ENCODE data around the gene MUC16. TPM values are rescaled to one million over a fixed set of nuclear protein-coding genes. Genes with fewer than 3 reads are reported as not detected.
"Not testable (repeated sequence)": the region's sequence is repeated elsewhere in the genome, so short reads cannot be mapped to it uniquely, and the experiment has no call there.

The MUC16 gene
- under 0.01 TPM in 1 of 2 replicates, not detected in the other for total RNA-seq (2014; rRNA removed; shearing (Covaris generic))
- polyA plus RNA-seq (2014; cell fraction: nucleus; rRNA removed) = not detected in 2 replicates

- DNase-seq (ENCODE audit: extremely low read depth, low read depth) = no peak
These were observed at the start of gene MUC16 for GRCh38 chr19:9009935-9010651. TSS of gene MUC16 (minus strand) at chr19:9010409.

DNA sequence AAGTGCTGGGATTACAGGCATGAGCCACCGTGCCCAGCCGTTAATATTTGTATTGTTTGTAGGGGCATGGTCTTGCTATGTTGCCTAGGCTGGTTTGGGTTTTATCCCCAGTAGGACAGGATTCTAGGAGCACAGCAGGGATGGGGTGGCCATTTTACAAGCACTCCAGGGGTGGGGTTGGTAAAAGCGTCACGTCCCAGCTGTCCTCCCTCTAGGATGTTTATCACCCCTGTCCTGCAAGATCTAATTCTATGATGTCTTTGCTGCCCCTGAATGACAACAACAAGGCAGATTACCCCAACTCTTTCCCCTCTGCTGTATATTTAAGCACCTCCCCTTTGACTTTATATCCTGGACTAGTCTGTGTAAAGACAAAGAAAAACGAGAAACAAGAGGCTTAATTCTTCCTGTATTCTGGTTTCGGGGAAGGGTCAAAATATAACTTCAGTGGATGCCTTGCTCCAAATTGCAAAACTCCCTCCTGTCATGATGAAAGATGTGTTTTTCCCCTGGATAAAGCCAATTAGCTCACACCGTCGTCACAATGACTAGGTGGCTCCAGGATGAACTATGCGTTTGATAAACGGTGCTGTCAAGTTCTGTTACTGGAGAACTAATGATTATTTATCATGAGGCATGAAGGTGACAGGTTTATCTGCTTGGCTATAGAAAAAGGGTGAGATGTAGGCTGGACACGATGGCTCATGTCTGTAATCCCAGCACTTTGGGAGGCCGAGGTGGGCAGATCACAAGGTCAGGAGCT lies 48.9 kb upstream of the MUC16 start:
- peak; percentile 9 for DNase-seq (ENCODE audit: extremely low read depth, low read depth)

GRCh38 chr19:9057505-9058258 lies 47.5 kb upstream of the MUC16 start:
- DNase-seq (ENCODE audit: extremely low read depth, low read depth) = no peak

GRCh38 chr19:9056131-9056530 lies 45.9 kb upstream of the MUC16 start:
- DNase-seq (ENCODE audit: extremely low read depth, low read depth) = not testable (repeated sequence)

- DNase-seq (ENCODE audit: extremely low read depth, low read depth) = no peak
These were observed 44.6 kb upstream of the MUC16 start for GRCh38 chr19:9054765-9055164.

DNA sequence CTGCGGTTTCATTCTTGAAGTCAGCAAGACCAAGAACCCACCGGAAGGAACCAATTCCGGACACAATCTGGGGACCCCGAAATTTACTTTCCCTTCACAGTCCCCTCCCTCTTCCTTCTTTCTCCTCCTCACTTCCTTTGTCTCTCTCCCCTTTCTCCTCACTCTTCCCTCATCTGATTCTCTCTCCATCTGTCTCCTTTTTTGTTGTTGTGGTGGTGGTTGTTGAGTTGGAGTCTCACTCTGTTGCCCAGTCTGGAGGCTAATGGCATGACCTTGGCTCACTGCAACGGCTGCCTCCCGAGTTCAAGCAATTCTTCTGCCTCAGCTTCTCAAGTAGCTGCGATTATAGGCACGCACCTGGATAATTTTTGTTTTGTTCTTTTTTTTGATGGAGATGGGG lies 44.0 kb upstream of the MUC16 start:
- no peak for DNase-seq (ENCODE audit: extremely low read depth, low read depth)

DNA sequence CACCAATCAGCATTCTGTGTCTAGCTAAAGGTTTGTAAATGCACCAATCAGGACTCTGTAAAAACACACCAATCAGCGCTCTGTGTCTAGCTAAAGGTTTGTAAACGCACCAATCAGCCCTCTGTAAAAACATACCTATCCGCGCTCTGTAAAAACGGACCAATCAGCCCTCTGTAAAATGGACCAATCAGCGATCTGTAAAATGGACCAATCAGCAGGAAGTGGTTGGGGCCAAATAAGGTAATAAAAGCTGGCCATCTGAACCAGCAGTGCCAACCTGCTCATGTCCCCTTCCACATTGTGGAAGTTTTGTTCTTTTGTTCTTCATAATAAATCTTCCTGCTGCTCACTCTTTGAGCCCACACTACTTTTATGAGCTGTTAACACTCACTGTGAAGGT lies 43.5 kb upstream of the MUC16 start:
- not testable (repeated sequence) for DNase-seq (ENCODE audit: extremely low read depth, low read depth)

- no peak for DNase-seq (ENCODE audit: extremely low read depth, low read depth)
These were observed 42.7 kb upstream of the MUC16 start for GRCh38 chr19:9052894-9053293.

DNA sequence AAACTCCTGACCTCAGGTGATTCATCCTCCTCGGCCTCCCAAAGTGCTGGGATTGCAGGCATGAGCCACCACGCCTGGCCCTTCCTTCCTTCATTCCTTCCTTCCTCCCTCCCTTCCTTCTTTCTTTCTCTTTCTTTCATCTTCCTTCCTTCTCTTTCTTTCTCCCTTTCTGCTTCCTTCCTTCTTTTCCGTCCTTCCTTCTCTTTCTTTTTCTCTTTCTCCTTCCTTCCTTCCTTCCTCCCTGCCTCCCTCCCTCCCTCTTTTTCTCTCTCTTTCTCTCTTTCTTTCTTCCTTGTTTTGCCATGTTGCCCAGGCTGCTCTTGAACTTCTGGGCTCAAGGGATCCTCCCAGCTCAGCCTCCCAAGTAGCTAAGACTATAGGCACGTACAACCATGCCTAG lies 36.5 kb upstream of the MUC16 start:
- DNase-seq (ENCODE audit: extremely low read depth, low read depth) = no peak

DNA sequence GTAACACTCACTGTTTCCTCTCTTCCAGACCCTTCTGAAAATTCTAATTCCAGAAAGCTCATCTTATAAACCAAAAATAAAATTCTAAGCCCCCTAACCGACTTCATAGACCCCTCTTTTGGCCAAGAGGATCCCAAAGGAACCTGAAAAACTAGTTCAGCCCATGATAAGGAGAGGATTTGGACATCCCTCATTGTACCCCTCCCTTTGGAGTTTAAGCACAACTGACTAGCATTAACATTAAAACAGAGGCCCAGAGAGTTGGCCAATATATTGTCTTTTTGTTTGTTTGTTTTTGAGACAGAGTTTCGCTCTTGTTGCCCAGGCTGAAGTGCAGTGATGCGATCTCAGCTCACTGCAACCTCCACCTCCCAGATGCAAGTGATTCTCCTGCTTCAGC lies 34.2 kb upstream of the MUC16 start:
- no peak for DNase-seq (ENCODE audit: extremely low read depth, low read depth)

GRCh38 chr19:9043524-9043923 lies 33.3 kb upstream of the MUC16 start:
- DNase-seq (ENCODE audit: extremely low read depth, low read depth) = no peak

- no peak for DNase-seq (ENCODE audit: extremely low read depth, low read depth)
These were observed 30.8 kb upstream of the MUC16 start for GRCh38 chr19:9041023-9041422.

DNA sequence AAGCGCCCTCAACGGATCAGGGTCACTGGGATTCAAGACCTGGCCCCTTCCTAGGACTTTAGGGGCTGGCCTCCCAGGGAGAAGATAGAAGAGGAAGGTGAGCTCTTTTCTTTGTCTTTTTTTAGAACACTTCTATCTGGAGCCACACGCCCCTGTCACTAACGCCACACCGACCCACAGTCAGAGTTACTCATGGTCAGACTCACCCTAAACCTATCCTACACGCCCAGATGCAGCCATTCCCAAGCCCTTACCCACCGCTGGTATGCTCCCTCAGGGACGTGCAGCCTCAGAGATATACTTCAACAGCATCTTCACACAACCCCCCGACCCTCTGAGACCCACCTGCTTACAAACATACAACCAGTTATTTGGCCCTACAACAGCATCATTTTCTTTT lies 29.9 kb upstream of the MUC16 start:
- DNase-seq (ENCODE audit: extremely low read depth, low read depth) = no peak

DNA sequence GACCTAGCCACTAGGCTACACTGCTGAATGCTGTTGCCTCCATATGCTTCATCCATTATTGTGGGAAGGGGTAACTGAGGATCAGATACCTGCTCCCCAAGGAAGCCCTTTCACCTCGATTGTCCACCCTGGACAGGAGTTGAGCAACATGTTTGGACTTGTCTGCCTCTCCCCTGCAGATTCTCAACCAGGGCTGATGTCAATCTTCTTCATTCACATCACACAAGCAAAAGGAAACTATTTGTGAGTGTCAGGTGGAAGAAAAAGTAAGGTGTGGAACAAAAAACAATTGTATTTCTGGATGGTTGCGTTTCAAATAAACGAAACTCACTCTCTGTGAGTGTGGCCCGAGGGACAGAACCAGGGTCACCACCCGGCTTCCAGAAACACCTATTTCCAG lies 29.5 kb upstream of the MUC16 start:
- DNase-seq (ENCODE audit: extremely low read depth, low read depth) = no peak

GRCh38 chr19:9037400-9038062 lies 27.3 kb upstream of the MUC16 start:
- no peak for DNase-seq (ENCODE audit: extremely low read depth, low read depth)

GRCh38 chr19:9032136-9032631 lies 22.0 kb upstream of the MUC16 start:
- DNase-seq (ENCODE audit: extremely low read depth, low read depth) = no peak

GRCh38 chr19:9018163-9018875 lies 8.1 kb upstream of the MUC16 start:
- no peak for DNase-seq (ENCODE audit: extremely low read depth, low read depth)

DNA sequence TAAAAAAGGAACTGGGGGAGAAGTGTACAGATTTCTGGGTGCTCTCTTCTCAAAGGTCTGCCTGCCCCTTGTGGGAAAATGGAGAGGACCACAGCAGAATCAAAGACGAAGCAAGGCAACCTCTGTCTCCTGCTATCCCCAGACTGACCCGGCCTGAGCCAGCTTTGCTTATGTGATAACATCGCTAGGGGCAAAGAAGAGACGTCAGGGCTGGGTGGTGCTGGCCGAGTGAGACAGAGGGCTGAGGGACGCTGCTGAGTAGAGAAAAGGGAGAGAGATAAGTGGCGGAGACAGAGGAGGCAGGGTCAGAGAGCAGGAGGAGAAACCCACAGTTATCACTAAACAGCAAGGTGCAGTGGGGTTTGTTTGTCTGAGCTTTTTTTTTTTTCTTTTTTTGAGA lies 4.6 kb upstream of the MUC16 start:
- DNase-seq (ENCODE audit: extremely low read depth, low read depth) = no peak

DNA sequence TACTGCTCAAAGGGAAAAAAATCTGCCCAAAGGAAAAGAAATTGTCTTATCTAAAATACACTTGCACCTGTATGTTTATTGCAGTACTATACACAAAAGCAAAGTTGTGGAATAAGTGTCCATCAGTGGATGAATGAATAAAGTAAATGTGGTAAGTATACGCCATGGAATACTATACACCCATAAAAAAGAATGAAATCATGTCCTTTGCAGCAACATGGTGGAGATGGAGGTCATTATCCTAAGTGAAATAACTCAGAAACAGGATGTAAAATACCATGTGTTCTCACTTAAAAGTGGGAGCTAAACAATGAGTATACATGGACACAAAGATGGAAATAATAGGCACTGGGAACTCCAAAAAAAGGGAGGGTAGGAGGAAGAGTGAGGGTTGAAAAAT lies 3.8 kb upstream of the MUC16 start:
- no peak for DNase-seq (ENCODE audit: extremely low read depth, low read depth)

DNA sequence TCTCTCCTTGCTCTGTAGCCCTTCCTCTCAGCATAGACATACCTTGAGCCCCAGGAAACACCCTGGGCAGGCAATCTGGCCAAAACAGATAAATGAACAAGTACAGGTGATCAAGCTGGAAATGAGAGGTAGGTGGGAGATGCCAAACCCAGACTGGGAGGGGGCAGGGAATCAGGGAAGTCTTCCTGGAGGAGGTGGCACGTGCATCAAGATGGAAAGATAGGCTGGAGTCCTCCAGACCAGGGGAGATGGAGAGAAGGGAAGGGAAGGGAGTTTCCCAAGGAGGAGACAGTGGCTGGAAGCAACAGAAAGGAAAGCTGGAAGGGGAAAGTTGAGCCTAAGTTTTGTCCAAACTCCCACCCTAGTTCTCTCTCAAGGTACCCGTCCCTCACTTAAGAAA lies 1.7 kb upstream of the MUC16 start:
- no peak for DNase-seq (ENCODE audit: extremely low read depth, low read depth)

Measured in NCI-H460 (cell line).